ENCODE results near the gene ATP8A1.

The ATP8A1 gene

DNA sequence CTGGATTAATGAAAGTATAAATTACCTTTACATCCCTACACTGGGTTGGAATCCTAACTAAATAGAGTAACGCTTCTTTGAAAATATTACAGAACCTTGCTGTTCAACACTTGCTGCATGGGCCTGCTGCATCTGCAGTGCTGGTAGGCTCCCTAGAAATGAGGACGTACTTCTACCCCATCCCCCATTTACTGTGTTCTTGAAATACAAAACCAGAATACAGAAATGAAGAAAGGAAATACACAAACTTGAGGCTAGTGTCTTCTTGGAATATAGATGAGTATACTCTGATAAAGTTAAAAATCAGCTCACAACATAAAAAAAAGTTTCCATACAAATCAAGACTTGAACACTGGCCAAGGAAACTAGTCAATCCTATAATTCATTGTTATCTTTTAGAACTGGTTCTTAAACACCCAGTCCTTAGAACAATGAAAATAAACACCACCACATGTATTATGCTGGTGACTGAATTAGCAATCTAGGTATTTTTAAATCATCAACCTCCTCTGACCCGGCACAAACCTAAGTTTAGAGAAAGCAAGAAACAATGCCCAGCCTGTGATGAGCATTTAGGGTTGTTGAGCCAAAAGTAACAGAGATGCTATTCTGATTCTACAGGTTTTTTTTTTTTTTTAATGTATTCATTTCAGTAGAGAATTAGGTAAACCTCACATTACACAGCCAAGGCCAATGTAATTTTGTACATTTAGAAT lies 49.7 kb downstream of the ATP8A1 start:
- no peak overlapping the region for H3K4me3 ChIP-seq (ENCODE audit: low read length)
- H3K79me2 ChIP-seq (ENCODE audit: control insufficient read depth, low read length), result no peaks in the 10 kb centered on the region
- H3K27me3 ChIP-seq (ENCODE audit: control insufficient read depth, low read length), result no peaks in the 10 kb centered on the region
- peaks cover 10% of the 10 kb centered on the region for H3K4me1 ChIP-seq (ENCODE audit: control insufficient read depth, low read length)
- peaks cover 64% of the 10 kb centered on the region for H3K36me3 ChIP-seq (ENCODE audit: control insufficient read depth, low read length)
- no peaks in the 10 kb centered on the region for H4K20me1 ChIP-seq (ENCODE audit: control insufficient read depth, insufficient read depth, low read depth, low read length)
- no peak overlapping the region for H3K27ac ChIP-seq (ENCODE audit: low read depth, low read length)
- no peaks in the 10 kb centered on the region for H3F3A ChIP-seq (ENCODE audit: control insufficient read depth, insufficient read depth)
- no peaks in the 10 kb centered on the region for H3K9me2 ChIP-seq (replicated peaks; ENCODE audit: control insufficient read depth, low read length)
- no peaks in the 10 kb centered on the region for H3K9me3 ChIP-seq (ENCODE audit: control insufficient read depth, insufficient read depth, low read length)
- no peak overlapping the region for H3K4me2 ChIP-seq (ENCODE audit: low read length)
- TF ChIP-seq CTCF (IDR thresholded peaks at IDR 0.05; ENCODE audit: low read depth, low read length, poor library complexity, severe bottlenecking) (no peak), EZH2phosphoT487 (IDR thresholded peaks at IDR 0.05; ENCODE audit: borderline replicate concordance, low read length) (no peak)

- no peak overlapping the region for H3K4me3 ChIP-seq (ENCODE audit: low read length)
- H3K4me1 ChIP-seq (ENCODE audit: control insufficient read depth, low read length), result no peaks in the 10 kb centered on the region
- no peaks in the 10 kb centered on the region for H3F3A ChIP-seq (ENCODE audit: control insufficient read depth, insufficient read depth)
- H3K9me3 ChIP-seq (ENCODE audit: control insufficient read depth, insufficient read depth, low read length), result no peaks in the 10 kb centered on the region
- H3K4me2 ChIP-seq (ENCODE audit: low read length), result no peak overlapping the region
- H4K20me1 ChIP-seq (ENCODE audit: control insufficient read depth, insufficient read depth, low read depth, low read length), result no peaks in the 10 kb centered on the region
- no peaks in the 10 kb centered on the region for H3K27me3 ChIP-seq (ENCODE audit: control insufficient read depth, low read length)
- H3K27ac ChIP-seq (ENCODE audit: low read depth, low read length), result no peak overlapping the region
- no peaks in the 10 kb centered on the region for H3K79me2 ChIP-seq (ENCODE audit: control insufficient read depth, low read length)
- H3K9me2 ChIP-seq (replicated peaks; ENCODE audit: control insufficient read depth, low read length), result no peaks in the 10 kb centered on the region
- TF ChIP-seq CTCF (IDR thresholded peaks at IDR 0.05; ENCODE audit: low read depth, low read length, poor library complexity, severe bottlenecking) (no peak), EZH2phosphoT487 (IDR thresholded peaks at IDR 0.05; ENCODE audit: borderline replicate concordance, low read length) (no peak)
- peaks cover 47% of the 10 kb centered on the region for H3K36me3 ChIP-seq (ENCODE audit: control insufficient read depth, low read length)
Measured at GRCh38 chr4:42605264-42605663, 51.6 kb downstream of the ATP8A1 start.

DNA sequence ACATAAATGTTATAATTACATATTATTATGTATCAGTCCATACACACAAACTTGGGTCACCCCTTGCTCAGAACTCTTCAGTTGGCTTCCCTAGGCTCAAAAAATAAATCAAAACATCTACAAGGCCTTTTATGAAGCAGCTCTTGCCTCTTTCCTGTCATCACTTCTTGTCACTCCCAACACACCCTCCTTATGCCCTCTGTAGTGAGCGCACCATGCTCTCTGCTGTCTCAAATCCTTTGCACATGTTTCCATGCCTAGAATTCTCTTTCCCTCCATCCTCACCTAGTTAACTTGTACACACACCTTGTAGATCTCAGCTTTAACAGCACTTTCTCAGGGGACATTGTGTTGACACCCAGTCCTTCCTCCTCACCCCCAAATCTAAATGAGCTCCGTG lies 53.0 kb downstream of the ATP8A1 start:
- Histone ChIP-seq H3K9me3 (ENCODE audit: control insufficient read depth, insufficient read depth, low read length) (no peaks in the 10 kb centered on the region), H3K27me3 (ENCODE audit: control insufficient read depth, low read length) (no peaks in the 10 kb centered on the region), H3K4me1 (ENCODE audit: control insufficient read depth, low read length) (no peaks in the 10 kb centered on the region), H3K4me2 (ENCODE audit: low read length) (no peak overlapping the region), H3K36me3 (ENCODE audit: control insufficient read depth, low read length) (peaks cover 42% of the 10 kb centered on the region), H3K4me3 (ENCODE audit: low read length) (no peak overlapping the region), H3F3A (ENCODE audit: control insufficient read depth, insufficient read depth) (no peaks in the 10 kb centered on the region), H3K9me2 (replicated peaks; ENCODE audit: control insufficient read depth, low read length) (no peaks in the 10 kb centered on the region), H3K79me2 (ENCODE audit: control insufficient read depth, low read length) (no peaks in the 10 kb centered on the region), H4K20me1 (ENCODE audit: control insufficient read depth, insufficient read depth, low read depth, low read length) (no peaks in the 10 kb centered on the region), H3K27ac (ENCODE audit: low read depth, low read length) (no peak overlapping the region)
- TF ChIP-seq EZH2phosphoT487 (IDR thresholded peaks at IDR 0.05; ENCODE audit: borderline replicate concordance, low read length) (no peak), CTCF (IDR thresholded peaks at IDR 0.05; ENCODE audit: low read depth, low read length, poor library complexity, severe bottlenecking) (no peak)
